ENCODE results near the gene ARL14EP. TPM values are rescaled to one million over a fixed set of nuclear protein-coding genes. Genes with fewer than 3 reads are reported as not detected.

ARL14EP gene
- total RNA-seq, 2 donors from 2014 or later = 14.5 to 19.5 TPM

- peaks cover under 1 to 1% of the 10 kb centered on the region in 2 donors for H3K9me3 Mint-ChIP-seq
- H3K27ac Mint-ChIP-seq = no peak overlapping the region
- H3K36me3 Mint-ChIP-seq = peaks cover 0 to 2% of the 10 kb centered on the region in 2 donors
- ATAC-seq = no peak
- DNase-seq (ENCODE audit: low spot score in 2 of 2) = no peak
These were observed 6.7 kb upstream of the ARL14EP start for GRCh38 chr11:30316237-30316636.

GRCh38 chr11:30317030-30317429 lies 5.9 kb upstream of the ARL14EP start:
- H3K9me3 Mint-ChIP-seq = no peaks in the 10 kb centered on the region
- no peaks in the 10 kb centered on the region for H3K36me3 Mint-ChIP-seq
- ATAC-seq (no peak), DNase-seq (ENCODE audit: low spot score in 2 of 2) (no peak)
- H3K27ac Mint-ChIP-seq = no peak overlapping the region

- DNase-seq (ENCODE audit: low spot score in 2 of 2) (no peak), ATAC-seq (no peak)
- Mint-ChIP-seq H3K27ac (no peak overlapping the region), H3K9me3 (no peaks in the 10 kb centered on the region), H3K36me3 (peaks cover 15 to 22% of the 10 kb centered on the region in 2 donors)
These were observed 1.6 kb upstream of the ARL14EP start for GRCh38 chr11:30321321-30321720.

GRCh38 chr11:30322191-30322590 lies 713 bp upstream of the ARL14EP start:
- Mint-ChIP-seq H3K27ac (peak overlapping the region in 1 of 2 donors; percentile 98), H3K36me3 (peaks cover 18 to 29% of the 10 kb centered on the region in 2 donors), H3K9me3 (no peaks in the 10 kb centered on the region)
- DNase-seq (ENCODE audit: low spot score in 2 of 2) (no peak), ATAC-seq (no peak)

GRCh38 chr11:30326114-30326778 lies 3.3 kb downstream of the ARL14EP start:
- no peaks in the 10 kb centered on the region for H3K9me3 Mint-ChIP-seq
- H3K36me3 Mint-ChIP-seq = peaks cover 18 to 34% of the 10 kb centered on the region in 2 donors
- no peak for ATAC-seq
- peak overlapping the region; percentile 48 to 87 for H3K27ac Mint-ChIP-seq
- no peak for DNase-seq (ENCODE audit: low spot score in 2 of 2)

GRCh38 chr11:30326906-30327305 lies 4.0 kb downstream of the ARL14EP start:
- ATAC-seq = no peak
- H3K27ac Mint-ChIP-seq = peak overlapping the region in 1 of 2 donors; percentile 48
- H3K9me3 Mint-ChIP-seq = no peaks in the 10 kb centered on the region
- DNase-seq (ENCODE audit: low spot score in 2 of 2) = no peak
- peaks cover 18 to 34% of the 10 kb centered on the region in 2 donors for H3K36me3 Mint-ChIP-seq

GRCh38 chr11:30328681-30329080 lies 5.8 kb downstream of the ARL14EP start:
- H3K9me3 Mint-ChIP-seq = no peaks in the 10 kb centered on the region
- no peak for DNase-seq (ENCODE audit: low spot score in 2 of 2)
- H3K27ac Mint-ChIP-seq = no peak overlapping the region
- no peak for ATAC-seq
- peaks cover 10 to 29% of the 10 kb centered on the region in 2 donors for H3K36me3 Mint-ChIP-seq

- DNase-seq (ENCODE audit: low spot score in 2 of 2) (no peak), ATAC-seq (peak; percentile 58 to 77)
- Mint-ChIP-seq H3K36me3 (peaks cover 12 to 29% of the 10 kb centered on the region in 2 donors), H3K9me3 (no peaks in the 10 kb centered on the region), H3K27ac (no peak overlapping the region)
These were observed 6.4 kb downstream of the ARL14EP start for GRCh38 chr11:30329150-30329940.

GRCh38 chr11:30333405-30333804 lies 10.5 kb downstream of the ARL14EP start:
- Mint-ChIP-seq H3K27ac (no peak overlapping the region), H3K36me3 (peaks cover 8 to 14% of the 10 kb centered on the region in 2 donors), H3K9me3 (no peaks in the 10 kb centered on the region)
- no peak for DNase-seq (ENCODE audit: low spot score in 2 of 2)
- no peak for ATAC-seq

- no peaks in the 10 kb centered on the region for H3K9me3 Mint-ChIP-seq
- ATAC-seq = peak in 1 of 2 donors; percentile 18
- peaks cover 0 to 6% of the 10 kb centered on the region in 2 donors for H3K36me3 Mint-ChIP-seq
- no peak for DNase-seq (ENCODE audit: low spot score in 2 of 2)
- no peak overlapping the region for H3K27ac Mint-ChIP-seq
These were observed 19.8 kb downstream of the ARL14EP start for GRCh38 chr11:30342736-30343166.

- Mint-ChIP-seq H3K9me3 (no peaks in the 10 kb centered on the region), H3K36me3 (peaks cover 0 to 6% of the 10 kb centered on the region in 2 donors), H3K27ac (no peak overlapping the region)
- no peak for ATAC-seq
- no peak for DNase-seq (ENCODE audit: low spot score in 2 of 2)
These were observed 21.2 kb downstream of the ARL14EP start for GRCh38 chr11:30344085-30344484.

- ATAC-seq = no peak
- no peak for DNase-seq (ENCODE audit: low spot score in 2 of 2)
- H3K36me3 Mint-ChIP-seq = peaks cover 0 to 6% of the 10 kb centered on the region in 2 donors
- H3K27ac Mint-ChIP-seq = no peak overlapping the region
- H3K9me3 Mint-ChIP-seq = no peaks in the 10 kb centered on the region
These were observed 22.7 kb downstream of the ARL14EP start for GRCh38 chr11:30345644-30346043.

GRCh38 chr11:30346068-30346688 lies 23.3 kb downstream of the ARL14EP start:
- no peaks in the 10 kb centered on the region for H3K9me3 Mint-ChIP-seq
- DNase-seq (ENCODE audit: low spot score in 2 of 2) (no peak), ATAC-seq (peak in 1 of 2 donors; percentile 40)
- peaks cover 0 to 6% of the 10 kb centered on the region in 2 donors for H3K36me3 Mint-ChIP-seq
- H3K27ac Mint-ChIP-seq = no peak overlapping the region

- no peaks in the 10 kb centered on the region for H3K9me3 Mint-ChIP-seq
- H3K36me3 Mint-ChIP-seq = peaks cover 0 to 11% of the 10 kb centered on the region in 2 donors
- no peak overlapping the region for H3K27ac Mint-ChIP-seq
- no peak for DNase-seq (ENCODE audit: low spot score in 2 of 2)
- ATAC-seq = no peak
These were observed 25.1 kb downstream of the ARL14EP start for GRCh38 chr11:30348035-30348434.

GRCh38 chr11:30349885-30350284 lies 27.0 kb downstream of the ARL14EP start:
- DNase-seq (ENCODE audit: low spot score in 2 of 2) = no peak
- ATAC-seq = no peak
- no peaks in the 10 kb centered on the region for H3K9me3 Mint-ChIP-seq
- H3K36me3 Mint-ChIP-seq = peaks cover 0 to 11% of the 10 kb centered on the region in 2 donors
- no peak overlapping the region for H3K27ac Mint-ChIP-seq

GRCh38 chr11:30350384-30350783 lies 27.5 kb downstream of the ARL14EP start:
- DNase-seq (ENCODE audit: low spot score in 2 of 2) = no peak
- Mint-ChIP-seq H3K9me3 (no peaks in the 10 kb centered on the region), H3K36me3 (peaks cover 0 to 10% of the 10 kb centered on the region in 2 donors), H3K27ac (no peak overlapping the region)
- ATAC-seq = no peak

- DNase-seq (ENCODE audit: low spot score in 2 of 2) = no peak
- Mint-ChIP-seq H3K36me3 (peaks cover 0 to 5% of the 10 kb centered on the region in 2 donors), H3K9me3 (no peaks in the 10 kb centered on the region), H3K27ac (no peak overlapping the region)
- ATAC-seq = no peak
These were observed 28.2 kb downstream of the ARL14EP start for GRCh38 chr11:30351061-30351460.

Measured in activated naive CD4-positive, alpha-beta T cell treated with anti-CD3 and anti-CD28 coated beads, Interleukin-2, amount 50 U/mL, for 72 hours (primary cell).